ENCODE data around the gene KIF27.
"Not testable (repeated sequence)": the region's sequence is repeated elsewhere in the genome, so short reads cannot be mapped to it uniquely, and the experiment has no call there.

Gene KIF27

GRCh38 chr9:83920927-83921707, at the start of gene KIF27:
TSS of gene KIF27 (minus strand) at chr9:83921432. CDS start at chr9:83915591, 5,841 bp downstream.
- peak; percentile 91 for DNase-seq

- DNase-seq = no peak
Measured at GRCh38 chr9:83969602-83970001, 48.4 kb upstream of the KIF27 start.

- no peak for DNase-seq
Measured at GRCh38 chr9:83967073-83967472, 45.8 kb upstream of the KIF27 start.

- DNase-seq = no peak
Measured at GRCh38 chr9:83966209-83966582, 45.0 kb upstream of the KIF27 start.

GRCh38 chr9:83965350-83966208, 44.3 kb upstream of the KIF27 start:
- peak; percentile 2 for DNase-seq

GRCh38 chr9:83964973-83965349, 43.7 kb upstream of the KIF27 start:
- DNase-seq = no peak

GRCh38 chr9:83962165-83962564, 40.9 kb upstream of the KIF27 start:
- DNase-seq = no peak

GRCh38 chr9:83960991-83961390, 39.8 kb upstream of the KIF27 start:
- no peak for DNase-seq

GRCh38 chr9:83959061-83959460, 37.8 kb upstream of the KIF27 start:
- DNase-seq = no peak

- DNase-seq = peak; percentile 3
Measured at GRCh38 chr9:83957248-83957513, 35.9 kb upstream of the KIF27 start.

- DNase-seq = peak; percentile 67
Measured at GRCh38 chr9:83956436-83957247, 35.4 kb upstream of the KIF27 start.

- no peak for DNase-seq
Measured at GRCh38 chr9:83956086-83956435, 34.8 kb upstream of the KIF27 start.

GRCh38 chr9:83948096-83948495, 26.9 kb upstream of the KIF27 start:
- DNase-seq = not testable (repeated sequence)

- DNase-seq = no peak
Measured at GRCh38 chr9:83940590-83941303, 19.5 kb upstream of the KIF27 start.

- no peak for DNase-seq
Measured at GRCh38 chr9:83937861-83938455, 16.7 kb upstream of the KIF27 start.

GRCh38 chr9:83936523-83936922, 15.3 kb upstream of the KIF27 start:
- no peak for DNase-seq

GRCh38 chr9:83935276-83935935, 14.2 kb upstream of the KIF27 start:
- no peak for DNase-seq

- DNase-seq = no peak
Measured at GRCh38 chr9:83934569-83935275, 13.5 kb upstream of the KIF27 start.

GRCh38 chr9:83933790-83934189, 12.6 kb upstream of the KIF27 start:
- no peak for DNase-seq

GRCh38 chr9:83932851-83933250, 11.6 kb upstream of the KIF27 start:
- no peak for DNase-seq

- DNase-seq = no peak
Measured at GRCh38 chr9:83932011-83932410, 10.8 kb upstream of the KIF27 start.

All from NCI-H510A (cell line).